Stomach (tissue), 9 donors: Measurements from ENCODE around the gene P3R3URF. TPM values are rescaled to one million over a fixed set of nuclear protein-coding genes. Genes with fewer than 3 reads are reported as not detected.

Experiments
- DNase-seq, 2 donors: peaks; one replicate each; pipeline versions ENCODE4 v3.0.0 to v3.0.0-alpha.2; 2013 to 2019
- H3K27ac ChIP-seq, 5 donors: fragments of 200-600 bp in 4 of 5; sonication (generic) in 4 of 5; one replicate each; pipeline ENCODE4 v1.5.1; 2013 to 2019; ENCODE audit warnings: mild to moderate bottlenecking in 1 of 5, moderate library complexity in 1 of 5
- H3K27me3 ChIP-seq, 3 donors: fragments of 200-600 bp; sonication (generic); one replicate each; pipeline ENCODE4 v1.5.1; 2017 to 2019; ENCODE audit warnings: mixed run types in 1 of 3
- H3K36me3 ChIP-seq, 4 donors: fragments of 200-600 bp; sonication (generic); 1 replicate in 3 of 4; 2 replicates in 1 of 4; pipeline ENCODE4 v1.5.1; 2016 to 2019
- H3K4me1 ChIP-seq, 4 donors: fragments of 200-600 bp; sonication (generic); one replicate each; pipeline ENCODE4 v1.5.1; 2016 to 2019
- H3K4me3 ChIP-seq, 4 donors: fragments of 200-600 bp; sonication (generic) in 3 of 4; one replicate each; pipeline ENCODE4 v1.5.1; 2016 to 2019; ENCODE audit warnings: mild to moderate bottlenecking in 1 of 4
- H3K9me3 ChIP-seq, 4 donors: fragments of 200-600 bp; sonication (generic); one replicate each; pipeline ENCODE4 v1.5.1; 2016 to 2019
- EP300 ChIP-seq: sonication (generic); formaldehyde crosslinking; IDR thresholded peaks from one replicate; pipeline ENCODE4 v1.6.1; 2017; ENCODE audit warnings: antibody characterized with exemption
- POLR2A ChIP-seq, 4 donors: fragments of 450-650 bp; IDR thresholded peaks; one replicate each; pipeline ENCODE4 v1.6.1; 2016; ENCODE audit warnings: antibody characterized with exemption in 4 of 4, control low read depth in 2 of 4, mild to moderate bottlenecking in 1 of 4, moderate library complexity in 1 of 4
- POLR2AphosphoS5 ChIP-seq, 3 donors: sonication (generic); formaldehyde crosslinking; IDR thresholded peaks; one replicate each; pipeline ENCODE4 v1.6.1; 2016; ENCODE audit warnings: antibody characterized with exemption in 3 of 3
- WGBS, 5 donors: extraction: QIAGEN DNeasy Blood & Tissue Kit in 3 of 5; methylation state at CpG; one replicate each; pipeline versions ENCODE4 v1.1.5 to v1.1.7; 2013 to 2018; 5-methylcytosine and 5-hydroxymethylcytosine counted together
- intact Hi-C: fragments of 100-400 bp; cut with DNase I; formaldehyde crosslinking; loops from one replicate; pipeline ENCODE4 v1.15.1; 2023; ENCODE audit warnings: low total_unique reads
- polyA plus RNA-seq, 3 donors: library from polyadenylated mRNA; stranded (reverse); fragments of 200-250 nt; gene quantifications; one replicate each; pipeline ENCODE4 v1.2.3, GENCODE V29; 2013
- total RNA-seq, 5 donors: library from RNA; depleted of rRNA; stranded (reverse); fragments of >200 nt; gene quantifications; one replicate each; pipeline versions ENCODE4 v1.1.0 to v1.2.3, GENCODE V29; 2014 to 2016
- TF ChIP-seq, protein P1 (sequence below), 7 experiments: fragments of 450-650 bp in 4 of 7; fragments of 200-600 bp in 3 of 7; sonication (generic) in 3 of 7; IDR thresholded peaks; one replicate each; pipeline ENCODE4 v1.5.1; 2016 to 2019; ENCODE audit warnings: antibody characterized with exemption in 7 of 7, control low read depth in 2 of 7, mild to moderate bottlenecking in 1 of 7
- donor health status: healthy with polysubstance abuse.
- donor health status: Bipolar disorder and iron deficiency.
- donor health status: healthy.

P3R3URF gene
- total and polyA plus RNA-seq, 8 donors, result not detected

GRCh38 chr1:46134660-46135331, 41.5 kb downstream of the P3R3URF start:
- H3K27me3 ChIP-seq, result peaks cover 0 to 11% (median 0%) of the 10 kb centered on the region in 3 donors
- H3K36me3 ChIP-seq, result no peaks in the 10 kb centered on the region
- peak in 1 of 2 donors; percentile 28 for DNase-seq
- TF ChIP-seq POLR2AphosphoS5 (IDR thresholded peaks at IDR 0.05), result peak in 2 of 3 donors; percentile 32 to 38
- TF ChIP-seq, protein P1, sequence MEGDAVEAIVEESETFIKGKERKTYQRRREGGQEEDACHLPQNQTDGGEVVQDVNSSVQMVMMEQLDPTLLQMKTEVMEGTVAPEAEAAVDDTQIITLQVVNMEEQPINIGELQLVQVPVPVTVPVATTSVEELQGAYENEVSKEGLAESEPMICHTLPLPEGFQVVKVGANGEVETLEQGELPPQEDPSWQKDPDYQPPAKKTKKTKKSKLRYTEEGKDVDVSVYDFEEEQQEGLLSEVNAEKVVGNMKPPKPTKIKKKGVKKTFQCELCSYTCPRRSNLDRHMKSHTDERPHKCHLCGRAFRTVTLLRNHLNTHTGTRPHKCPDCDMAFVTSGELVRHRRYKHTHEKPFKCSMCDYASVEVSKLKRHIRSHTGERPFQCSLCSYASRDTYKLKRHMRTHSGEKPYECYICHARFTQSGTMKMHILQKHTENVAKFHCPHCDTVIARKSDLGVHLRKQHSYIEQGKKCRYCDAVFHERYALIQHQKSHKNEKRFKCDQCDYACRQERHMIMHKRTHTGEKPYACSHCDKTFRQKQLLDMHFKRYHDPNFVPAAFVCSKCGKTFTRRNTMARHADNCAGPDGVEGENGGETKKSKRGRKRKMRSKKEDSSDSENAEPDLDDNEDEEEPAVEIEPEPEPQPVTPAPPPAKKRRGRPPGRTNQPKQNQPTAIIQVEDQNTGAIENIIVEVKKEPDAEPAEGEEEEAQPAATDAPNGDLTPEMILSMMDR (IDR thresholded peaks at IDR 0.05), result no peak
- H3K27ac ChIP-seq, result peak overlapping the region in 4 of 5 donors; percentile 95 to 98 (median 95)
- WGBS, 5 donors, result 18 to 44% (median 27%) methylated on average over 3 of the region's 3 CpGs
- intact Hi-C loops, result no loop called here
- peaks cover 10 to 47% (median 28%) of the 10 kb centered on the region in 4 donors for H3K4me1 ChIP-seq
- no peak overlapping the region for H3K4me3 ChIP-seq
- no peaks in the 10 kb centered on the region for H3K9me3 ChIP-seq

GRCh38 chr1:46133781-46134350, 42.4 kb downstream of the P3R3URF start:
- TF ChIP-seq, protein P1 (IDR thresholded peaks at IDR 0.05), result no peak
- no peak for TF ChIP-seq EP300
- TF ChIP-seq POLR2AphosphoS5 (IDR thresholded peaks at IDR 0.05), result no peak
- TF ChIP-seq POLR2A (IDR thresholded peaks at IDR 0.05), result no peak
- Histone ChIP-seq H3K9me3 (no peaks in the 10 kb centered on the region), H3K4me3 (peak overlapping the region; percentile 58 to 65 (median 64)), H3K27me3 (peaks cover 0 to 11% (median 0%) of the 10 kb centered on the region in 3 donors), H3K27ac (peak overlapping the region in 4 of 5 donors; percentile 95 to 98 (median 95)), H3K4me1 (peaks cover 10 to 56% (median 28%) of the 10 kb centered on the region in 4 donors), H3K36me3 (no peaks in the 10 kb centered on the region)
- 51 to 57% (median 54%) methylated on average over 3 of the region's 3 CpGs for WGBS, 5 donors
- DNase-seq, result no peak
- intact Hi-C loops, result no loop called here

- H3K4me3 ChIP-seq, result peak overlapping the region; percentile 58 to 65 (median 64)
- DNase-seq, result no peak
- H3K4me1 ChIP-seq, result peaks cover 10 to 62% (median 30%) of the 10 kb centered on the region in 4 donors
- no peak for TF ChIP-seq EP300
- TF ChIP-seq, protein P1 (IDR thresholded peaks at IDR 0.05), result no peak
- no peak for TF ChIP-seq POLR2AphosphoS5 (IDR thresholded peaks at IDR 0.05)
- TF ChIP-seq POLR2A (IDR thresholded peaks at IDR 0.05), result no peak
- 0 to 1% (median 1%) methylated on average over 18 to 22 of the region's 22 CpGs for WGBS, 5 donors
- peaks cover 0 to 11% (median 0%) of the 10 kb centered on the region in 3 donors for H3K27me3 ChIP-seq
- no peaks in the 10 kb centered on the region for H3K9me3 ChIP-seq
- peak overlapping the region; percentile 95 to 98 (median 95) for H3K27ac ChIP-seq
- intact Hi-C loops, result no loop called here
- H3K36me3 ChIP-seq, result no peaks in the 10 kb centered on the region
These were observed 43.1 kb downstream of the P3R3URF start for GRCh38 chr1:46133181-46133658.

GRCh38 chr1:46132529-46133180, 43.6 kb downstream of the P3R3URF start, which contains the start of gene PIK3R3:
Gene PIK3R3, minus strand, starts transcription at chr1:46132629. Its CDS starts 677 bp downstream, at chr1:46131952.
- Histone ChIP-seq H3K4me1 (peaks cover 10 to 62% (median 30%) of the 10 kb centered on the region in 4 donors), H3K36me3 (no peaks in the 10 kb centered on the region), H3K9me3 (no peaks in the 10 kb centered on the region), H3K4me3 (peak within 1 kb of the TSS; percentile 58 to 65 (median 64)), H3K27me3 (peaks cover 0 to 11% (median 0%) of the 10 kb centered on the region in 3 donors), H3K27ac (peak within 1 kb of the TSS; percentile 95 to 98 (median 95))
- DNase-seq, result peak; percentile 98 to 99
- TF ChIP-seq POLR2A (IDR thresholded peaks at IDR 0.05) (peak in 2 of 4 donors; percentile 88 to 96), POLR2AphosphoS5 (IDR thresholded peaks at IDR 0.05) (peak; percentile 93 to 95 (median 94)), EP300 (no peak)
- TF ChIP-seq, protein P1 (IDR thresholded peaks at IDR 0.05), result peak in 1 of 7 experiments; percentile 23
- intact Hi-C loops, result no loop called here
- 0 to 1% (median 0%) methylated on average over 26 to 55 of the region's 55 CpGs for WGBS, 5 donors
